Endometrium (tissue), 2 donors: ENCODE results near the gene NUDT13.

Experiments used
- FAIRE-seq: peaks from 2 replicates; lab custom pipeline; 2012; peaks lifted over from hg19 to GRCh38; lab: Jason Lieb, UNC
- donor health status: control.
- donor health status: control.

Gene NUDT13

GRCh38 chr10:73166972-73167371, 56.7 kb downstream of the NUDT13 start:
- no peak for FAIRE-seq

GRCh38 chr10:73167458-73167782, 57.2 kb downstream of the NUDT13 start:
- no peak for FAIRE-seq

- peak; percentile 89 for FAIRE-seq
These were observed 57.7 kb downstream of the NUDT13 start, which contains the start of the genes ECD and FAM149B1 for GRCh38 chr10:73167783-73168464. ECD (minus strand) TSS chr10:73168008; CDS start chr10:73163937, 4,071 bp downstream. FAM149B1 (plus strand) TSS chr10:73168119; CDS start chr10:73168340, 221 bp downstream.

GRCh38 chr10:73168465-73168803, 58.2 kb downstream of the NUDT13 start:
- FAIRE-seq = no peak

- FAIRE-seq = no peak
These were observed 59.1 kb downstream of the NUDT13 start for GRCh38 chr10:73169320-73169719.

GRCh38 chr10:73172867-73173266, 62.6 kb downstream of the NUDT13 start:
- FAIRE-seq = no peak

- FAIRE-seq = no peak
These were observed 64.1 kb downstream of the NUDT13 start for GRCh38 chr10:73174148-73174925.
